Measurements from ENCODE around the gene ALX4. TPM values are rescaled to one million over a fixed set of nuclear protein-coding genes. Genes with fewer than 3 reads are reported as not detected.

The ALX4 gene
- total and polyA plus RNA-seq, 2 of the 8 experiments (the other 6 are each of a cell fraction or from before 2014, with no cell fraction given) = not detected

- Histone ChIP-seq H2BK5ac (ENCODE audit: low read depth, low read length) (no peak overlapping the region), H3K4ac (replicated peaks; ENCODE audit: insufficient read length, low read depth, low read length) (no peak overlapping the region), H4K20me1 (replicated peaks in 1 of 2; ENCODE audit: control insufficient read depth in 1 of 2, insufficient read depth in 2 of 2, low read length in 2 of 2) (no peaks in the 10 kb centered on the region), H3K79me2 (ENCODE audit: control insufficient read depth in 1 of 2, insufficient read depth in 2 of 2, low read length in 2 of 2) (no peaks in the 10 kb centered on the region), H2AK5ac (ENCODE audit: low read depth, low read length) (no peak overlapping the region), H3K4me1 (replicated peaks in 1 of 4; ENCODE audit: control insufficient read depth in 3 of 4, insufficient read depth in 4 of 4, low read length in 3 of 4) (peaks cover 0 to 2% (median 0%) of the 10 kb centered on the region in 4 experiments; a peak in 1 of 7 replicates), H3K18ac (ENCODE audit: extremely low read depth, low read length) (no peak overlapping the region), H3K9me3 (ENCODE audit: insufficient read depth in 2 of 2, low read depth in 1 of 2, low read length in 1 of 2) (no peaks in the 10 kb centered on the region), H3K4me3 (ENCODE audit: extremely low read depth in 1 of 4, insufficient read depth in 2 of 4, low read depth in 3 of 4, low read length in 4 of 4) (no peak overlapping the region), H3K27ac (ENCODE audit: low read depth, low read length) (no peak overlapping the region), H3K79me1 (ENCODE audit: low read depth, low read length) (no peaks in the 10 kb centered on the region), H3K23me2 (ENCODE audit: low read depth, low read length) (no peaks in the 10 kb centered on the region), H3K9ac (replicated peaks in 1 of 4; ENCODE audit: extremely low read depth in 1 of 4, low read depth in 3 of 4, low read length in 3 of 4) (no peak overlapping the region), H3K4me2 (ENCODE audit: insufficient read depth in 1 of 2, low read depth in 2 of 2, low read length in 2 of 2) (no peak overlapping the region), H3K56ac (replicated peaks; ENCODE audit: insufficient read length, low read depth, low read length) (no peak overlapping the region), H4K8ac (ENCODE audit: extremely low read depth, insufficient read depth, low read length) (no peak overlapping the region), H2BK20ac (ENCODE audit: low read length) (no peak overlapping the region), H2AFZ (ENCODE audit: low read length) (no peak overlapping the region), H3K36me3 (ENCODE audit: control insufficient read depth in 2 of 4, insufficient read depth in 4 of 4, low read length in 3 of 4) (no peaks in the 10 kb centered on the region), H2BK12ac (ENCODE audit: low read depth, low read length) (no peak overlapping the region), H2BK15ac (ENCODE audit: low read length) (no peak overlapping the region), H4K5ac (ENCODE audit: insufficient read length, low read depth, low read length) (no peak overlapping the region), H2BK120ac (replicated peaks; ENCODE audit: low read depth, low read length) (no peak overlapping the region), H4K91ac (replicated peaks; ENCODE audit: insufficient read length, low read length) (no peak overlapping the region), H3K27me3 (replicated peaks in 1 of 4; ENCODE audit: control insufficient read depth in 3 of 4, extremely low read depth in 1 of 4, insufficient read depth in 3 of 4, low read length in 3 of 4) (no peaks in the 10 kb centered on the region), H3K14ac (ENCODE audit: insufficient read length) (no peak overlapping the region), H3K23ac (ENCODE audit: insufficient read length) (no peak overlapping the region)
- WGBS, 2 experiments (ENCODE audit: extremely low coverage in 1 of 2, insufficient coverage in 1 of 2, insufficient read length in 1 of 2, insufficient replicate concordance in 2 of 2, low coverage in 1 of 2, low lambda C conversion rate in 2 of 2, missing lambda C conversion rate in 1 of 2) = 90% methylated on average over 11 of the region's 11 CpGs; no CpG with 5 or more reads in 1 of the 2 experiments
- ChIA-PET POLR2A (ENCODE audit: partially characterized antibody) (interaction anchor here (1.2 kb wide), 1 partner anchor 9 kb away, joined by 3 read pairs; no protein-coding TSS in a partner anchor), CTCF (ENCODE audit: partially characterized antibody) (interaction anchor here (0.8 to 7.7 kb wide), 34 partner anchors 9 to 1368 kb away, joined by 3 to 47 read pairs (median 6); no protein-coding TSS in a partner anchor)
- FAIRE-seq (no peak), DNase-seq (ENCODE audit: low read depth in 1 of 2, low spot score in 2 of 2) (no peak)
- TF ChIP-seq SIN3A (conservative IDR thresholded peaks at IDR 0.05 in 1 of 2, IDR thresholded peaks at IDR 0.05 in 1 of 2; ENCODE audit: low read depth in 1 of 2, low read length in 2 of 2) = no peak
- no peak for TF ChIP-seq TEAD4 (IDR thresholded peaks at IDR 0.05; ENCODE audit: low read depth, low read length)
- TF ChIP-seq RXRA (IDR thresholded peaks at IDR 0.05; ENCODE audit: insufficient read depth, low read depth, low read length) = no peak
- TF ChIP-seq POLR2AphosphoS5 (IDR thresholded peaks at IDR 0.05; ENCODE audit: low read depth, low read length) = no peak
- TF ChIP-seq CTBP2 (IDR thresholded peaks at IDR 0.05; ENCODE audit: borderline replicate concordance, insufficient read depth, insufficient read length, low read length) = no peak
- TF ChIP-seq JUN (IDR thresholded peaks at IDR 0.05; ENCODE audit: low read depth, low read length) = no peak
- TF ChIP-seq TBP (IDR thresholded peaks at IDR 0.05; ENCODE audit: low read depth, low read length) = no peak
- TF ChIP-seq BRCA1 (IDR thresholded peaks at IDR 0.05; ENCODE audit: low read depth, low read length) = no peak
Measured at GRCh38 chr11:44286911-44287310, 23.0 kb downstream of the ALX4 start.
